Activated T-helper 1 cell treated with anti-CD3 and anti-CD28 coated beads, Interleukin-12 subunit alpha, Interleukin-12 subunit beta, Interleukin-2, Interleukin-4 antibody, amounts not matched to agents 30 ng/mL and 10 ng/mL and 1 ng/mL, durations not matched to agents 14 hours and 24 hours and 36 hours (primary cell): ENCODE results near the gene MBOAT1. TPM values are rescaled to one million over a fixed set of nuclear protein-coding genes. Genes with fewer than 3 reads are reported as not detected.

ENCODE experiments used
- DNase-seq: peaks from one replicate; pipeline ENCODE4 v3.0.0; 2021; ENCODE audit warnings: low spot score
- H3K27ac Mint-ChIP-seq: one replicate; pipeline ENCODE4 v1.8.0; 2021; ENCODE audit warnings: mild to moderate bottlenecking, mixed read lengths
- H3K27me3 Mint-ChIP-seq: one replicate; pipeline ENCODE4 v1.8.0; 2022; ENCODE audit warnings: mild to moderate bottlenecking, moderate library complexity, mixed read lengths; ENCODE audit not compliant: insufficient read depth
- H3K36me3 Mint-ChIP-seq: one replicate; pipeline ENCODE4 v1.8.0; 2021; ENCODE audit warnings: low read depth, mixed read lengths
- H3K4me1 Mint-ChIP-seq: one replicate; pipeline ENCODE4 v1.8.0; 2021; ENCODE audit warnings: low read depth, mixed read lengths
- H3K4me3 Mint-ChIP-seq: one replicate; pipeline ENCODE4 v1.8.0; 2021; ENCODE audit warnings: mild to moderate bottlenecking, moderate library complexity, mixed read lengths
- H3K9me3 Mint-ChIP-seq: one replicate; pipeline ENCODE4 v1.8.0; 2021; ENCODE audit warnings: mixed read lengths
- intact Hi-C: fragments of 100-400 bp; cut with micrococcal nuclease; formaldehyde crosslinking; loops from one replicate; pipeline ENCODE4 v1.15.1; 2024
- total RNA-seq: library from RNA; stranded (reverse); gene quantifications from 2 replicates; pipeline ENCODE4 v1.2.3, GENCODE V29; 2022

The MBOAT1 gene
- total RNA-seq, 1 donor from 2014 or later = 13.5 TPM

- DNase-seq = no peak
- peaks cover 5% of the 10 kb centered on the region for H3K4me1 Mint-ChIP-seq
- no peaks in the 10 kb centered on the region for H3K9me3 Mint-ChIP-seq
- H3K36me3 Mint-ChIP-seq = no peaks in the 10 kb centered on the region
- peaks cover 2% of the 10 kb centered on the region for H3K27me3 Mint-ChIP-seq
- no peak overlapping the region for H3K27ac Mint-ChIP-seq
- intact Hi-C loops = no loop called here
- H3K4me3 Mint-ChIP-seq = no peak overlapping the region
Measured at GRCh38 chr6:20242397-20242796, 30.1 kb upstream of the MBOAT1 start.

DNA sequence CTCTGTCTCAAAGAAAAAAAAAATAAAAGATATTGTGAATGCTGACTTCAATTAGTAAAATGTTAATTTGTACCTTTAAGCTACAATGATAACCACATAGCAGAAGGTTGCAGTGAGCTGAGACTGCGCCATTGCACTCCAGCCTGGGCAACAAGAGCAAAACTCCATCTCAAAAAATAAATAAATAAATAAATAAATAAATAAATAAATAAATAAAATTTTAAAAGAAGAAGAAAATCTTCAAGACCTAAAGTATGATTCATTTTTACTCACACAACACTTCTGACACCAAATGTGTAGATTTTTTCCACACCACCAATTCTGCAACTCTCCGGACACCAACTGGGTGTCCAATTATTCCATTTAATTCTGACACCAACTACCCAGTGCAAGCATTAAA is 28.8 kb upstream of the MBOAT1 start:
- H3K36me3 Mint-ChIP-seq = no peaks in the 10 kb centered on the region
- H3K4me1 Mint-ChIP-seq = peaks cover 5% of the 10 kb centered on the region
- no peak overlapping the region for H3K4me3 Mint-ChIP-seq
- H3K27me3 Mint-ChIP-seq = peaks cover 2% of the 10 kb centered on the region
- intact Hi-C loops = no loop called here
- no peak overlapping the region for H3K27ac Mint-ChIP-seq
- no peaks in the 10 kb centered on the region for H3K9me3 Mint-ChIP-seq
- no peak for DNase-seq

GRCh38 chr6:20238688-20239587 is 26.7 kb upstream of the MBOAT1 start:
- H3K9me3 Mint-ChIP-seq = no peaks in the 10 kb centered on the region
- DNase-seq = no peak
- no peaks in the 10 kb centered on the region for H3K36me3 Mint-ChIP-seq
- intact Hi-C loops = no loop called here
- H3K27me3 Mint-ChIP-seq = peaks cover 3% of the 10 kb centered on the region
- H3K4me1 Mint-ChIP-seq = peaks cover 5% of the 10 kb centered on the region
- no peak overlapping the region for H3K27ac Mint-ChIP-seq
- no peak overlapping the region for H3K4me3 Mint-ChIP-seq

DNA sequence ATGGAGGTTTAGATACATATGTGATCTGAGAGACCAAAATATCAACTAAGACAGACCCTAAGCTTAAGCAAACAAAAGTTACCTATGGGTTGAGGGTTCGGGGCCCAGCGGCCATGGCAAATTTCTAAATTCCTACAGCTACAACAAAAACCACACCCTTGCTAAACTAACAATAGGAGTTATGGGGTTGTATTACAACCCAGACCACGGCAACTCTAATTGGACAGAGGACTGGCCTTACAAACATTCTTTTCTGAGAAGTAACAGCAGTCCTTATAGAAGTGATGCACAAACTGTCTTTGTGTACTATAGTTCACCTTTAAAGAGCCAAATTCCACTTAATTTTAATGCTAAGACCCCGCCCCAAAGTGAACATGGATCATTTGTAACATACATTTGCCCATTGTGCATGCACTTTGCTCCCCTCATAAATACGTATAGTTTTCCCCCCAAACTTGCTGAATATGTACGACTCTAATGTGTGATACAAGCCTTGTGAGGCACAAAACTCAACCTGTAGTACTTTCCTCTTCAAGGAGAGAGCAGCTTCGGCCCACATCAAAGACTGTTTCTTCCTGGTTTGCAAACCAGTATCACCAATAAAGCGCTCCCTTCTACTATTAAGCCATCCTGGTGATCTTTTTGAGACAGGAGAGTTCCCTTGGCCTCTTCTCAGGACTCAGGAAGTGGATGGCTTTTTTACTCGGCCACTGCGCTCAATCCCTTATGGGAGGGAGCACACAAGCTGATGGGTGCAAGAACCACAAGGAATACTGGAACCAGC is 25.6 kb upstream of the MBOAT1 start:
- peaks cover 3% of the 10 kb centered on the region for H3K27me3 Mint-ChIP-seq
- no peaks in the 10 kb centered on the region for H3K36me3 Mint-ChIP-seq
- no peak overlapping the region for H3K27ac Mint-ChIP-seq
- no peaks in the 10 kb centered on the region for H3K9me3 Mint-ChIP-seq
- H3K4me1 Mint-ChIP-seq = peaks cover 5% of the 10 kb centered on the region
- intact Hi-C loops = no loop called here
- no peak overlapping the region for H3K4me3 Mint-ChIP-seq
- DNase-seq = no peak

- intact Hi-C loops = no loop called here
- Mint-ChIP-seq H3K4me1 (peaks cover 5% of the 10 kb centered on the region), H3K9me3 (no peaks in the 10 kb centered on the region), H3K36me3 (no peaks in the 10 kb centered on the region), H3K27ac (no peak overlapping the region), H3K4me3 (no peak overlapping the region), H3K27me3 (peaks cover 3% of the 10 kb centered on the region)
- no peak for DNase-seq
Measured at GRCh38 chr6:20236909-20237600, 24.8 kb upstream of the MBOAT1 start.

DNA sequence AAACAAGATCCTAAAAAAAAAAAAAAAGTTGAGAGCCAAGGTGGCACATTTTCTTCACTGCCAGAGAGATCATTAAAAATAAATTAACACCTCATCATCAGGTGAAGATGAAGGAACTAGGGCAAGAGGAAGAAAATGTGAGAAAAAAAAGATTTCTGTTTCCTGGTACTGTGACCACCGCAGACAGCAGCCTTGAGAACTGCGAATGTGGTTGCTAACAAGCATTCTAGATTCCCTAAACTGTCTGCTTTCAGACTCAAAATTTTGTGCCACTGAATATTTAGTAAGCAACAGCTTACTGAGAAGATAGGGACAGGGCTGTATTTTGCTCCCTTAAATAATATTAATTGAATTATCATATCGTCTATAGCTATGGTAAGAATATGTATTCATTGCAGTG is 24.1 kb upstream of the MBOAT1 start:
- Mint-ChIP-seq H3K4me1 (peaks cover 5% of the 10 kb centered on the region), H3K4me3 (no peak overlapping the region), H3K9me3 (no peaks in the 10 kb centered on the region), H3K27me3 (peaks cover 3% of the 10 kb centered on the region), H3K36me3 (no peaks in the 10 kb centered on the region), H3K27ac (no peak overlapping the region)
- intact Hi-C loops = no loop called here
- DNase-seq = no peak

DNA sequence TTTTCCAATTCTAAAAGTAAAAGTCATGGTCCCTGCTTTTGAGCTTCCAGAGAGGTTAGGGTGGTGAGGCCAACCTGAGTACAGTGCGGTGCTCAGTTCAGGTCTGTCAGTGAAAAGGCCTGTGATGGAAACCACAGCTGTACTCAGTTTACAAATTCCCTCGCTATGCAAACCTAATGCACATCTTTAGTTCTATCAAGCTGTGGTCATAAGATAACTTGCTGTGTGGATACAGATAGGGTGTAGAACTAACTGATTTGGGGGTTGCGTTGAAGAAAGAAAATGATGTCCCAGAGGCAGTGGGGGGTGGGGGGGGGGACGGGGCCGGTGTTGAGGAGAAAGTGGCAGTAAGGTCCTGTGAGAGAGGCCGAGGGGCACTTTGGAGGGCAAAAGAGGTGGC is 22.8 kb upstream of the MBOAT1 start:
- Mint-ChIP-seq H3K4me1 (peaks cover 5% of the 10 kb centered on the region), H3K9me3 (no peaks in the 10 kb centered on the region), H3K4me3 (no peak overlapping the region), H3K36me3 (no peaks in the 10 kb centered on the region), H3K27me3 (peaks cover 4% of the 10 kb centered on the region), H3K27ac (no peak overlapping the region)
- no peak for DNase-seq
- intact Hi-C loops = no loop called here

GRCh38 chr6:20234136-20234535 is 21.9 kb upstream of the MBOAT1 start:
- H3K4me3 Mint-ChIP-seq = no peak overlapping the region
- H3K36me3 Mint-ChIP-seq = no peaks in the 10 kb centered on the region
- no peaks in the 10 kb centered on the region for H3K9me3 Mint-ChIP-seq
- intact Hi-C loops = no loop called here
- peaks cover 5% of the 10 kb centered on the region for H3K4me1 Mint-ChIP-seq
- H3K27me3 Mint-ChIP-seq = peaks cover 4% of the 10 kb centered on the region
- no peak overlapping the region for H3K27ac Mint-ChIP-seq
- DNase-seq = no peak

- H3K4me3 Mint-ChIP-seq = no peak overlapping the region
- no peaks in the 10 kb centered on the region for H3K36me3 Mint-ChIP-seq
- H3K4me1 Mint-ChIP-seq = peaks cover 4% of the 10 kb centered on the region
- intact Hi-C loops = no loop called here
- no peaks in the 10 kb centered on the region for H3K9me3 Mint-ChIP-seq
- DNase-seq = no peak
- H3K27ac Mint-ChIP-seq = no peak overlapping the region
- H3K27me3 Mint-ChIP-seq = peaks cover 8% of the 10 kb centered on the region
Measured at GRCh38 chr6:20233007-20233730, 20.9 kb upstream of the MBOAT1 start.

GRCh38 chr6:20232188-20232587 is 19.9 kb upstream of the MBOAT1 start:
- no peaks in the 10 kb centered on the region for H3K4me1 Mint-ChIP-seq
- H3K27ac Mint-ChIP-seq = no peak overlapping the region
- H3K4me3 Mint-ChIP-seq = no peak overlapping the region
- intact Hi-C loops = no loop called here
- H3K27me3 Mint-ChIP-seq = peaks cover 8% of the 10 kb centered on the region
- H3K9me3 Mint-ChIP-seq = no peaks in the 10 kb centered on the region
- no peak for DNase-seq
- H3K36me3 Mint-ChIP-seq = no peaks in the 10 kb centered on the region

GRCh38 chr6:20230401-20231119 is 18.3 kb upstream of the MBOAT1 start:
- intact Hi-C loops = no loop called here
- no peak for DNase-seq
- H3K4me3 Mint-ChIP-seq = no peak overlapping the region
- H3K27ac Mint-ChIP-seq = no peak overlapping the region
- H3K4me1 Mint-ChIP-seq = no peaks in the 10 kb centered on the region
- no peaks in the 10 kb centered on the region for H3K9me3 Mint-ChIP-seq
- H3K36me3 Mint-ChIP-seq = no peaks in the 10 kb centered on the region
- peaks cover 5% of the 10 kb centered on the region for H3K27me3 Mint-ChIP-seq

- intact Hi-C loops = no loop called here
Measured at GRCh38 chr6:20229881-20230280, 17.6 kb upstream of the MBOAT1 start.

More at GRCh38 chr6:20229881-20230280, 17.6 kb upstream of the MBOAT1 start:
- no peaks in the 10 kb centered on the region for H3K36me3 Mint-ChIP-seq
- H3K27ac Mint-ChIP-seq = no peak overlapping the region
- H3K9me3 Mint-ChIP-seq = no peaks in the 10 kb centered on the region
- DNase-seq = no peak
- no peaks in the 10 kb centered on the region for H3K4me1 Mint-ChIP-seq
- H3K27me3 Mint-ChIP-seq = peaks cover 5% of the 10 kb centered on the region
- no peak overlapping the region for H3K4me3 Mint-ChIP-seq
